Stomach (tissue), 4 donors: ENCODE measurements around the gene ZMYND12.

Experiments
- EP300 ChIP-seq: sonication (generic); formaldehyde crosslinking; IDR thresholded peaks from one replicate; pipeline ENCODE4 v1.6.1; 2017; ENCODE audit warnings: antibody characterized with exemption
- POLR2A ChIP-seq, 4 donors: fragments of 450-650 bp; IDR thresholded peaks; one replicate each; pipeline ENCODE4 v1.6.1; 2016; ENCODE audit warnings: antibody characterized with exemption in 4 of 4, control low read depth in 2 of 4, mild to moderate bottlenecking in 1 of 4, moderate library complexity in 1 of 4
- TF ChIP-seq, protein P1 (sequence below), 7 experiments: fragments of 450-650 bp in 4 of 7; fragments of 200-600 bp in 3 of 7; sonication (generic) in 3 of 7; IDR thresholded peaks; one replicate each; pipeline ENCODE4 v1.5.1; 2016 to 2019; ENCODE audit warnings: antibody characterized with exemption in 7 of 7, control low read depth in 2 of 7, mild to moderate bottlenecking in 1 of 7

DNA sequence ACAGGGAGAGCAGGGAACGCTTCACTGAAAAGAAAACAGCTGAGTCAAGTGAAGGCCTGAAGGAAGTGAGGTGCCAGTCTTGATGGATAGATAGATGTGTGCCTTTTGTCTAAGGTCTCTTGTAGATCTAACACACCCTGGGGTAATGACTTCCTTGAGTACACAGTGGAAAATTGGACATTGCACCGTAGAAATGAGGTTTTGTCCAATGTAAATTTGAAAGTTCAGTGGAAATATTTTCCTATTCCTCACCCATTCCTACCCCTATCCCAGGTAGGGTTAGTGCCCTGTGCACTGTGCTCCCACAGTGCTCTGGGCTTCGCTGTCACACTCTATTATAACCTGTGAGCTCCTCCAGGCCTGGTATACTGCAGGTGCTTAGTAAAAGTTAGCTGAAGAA lies 24.3 kb downstream of the ZMYND12 start:
- TF ChIP-seq, protein P1, sequence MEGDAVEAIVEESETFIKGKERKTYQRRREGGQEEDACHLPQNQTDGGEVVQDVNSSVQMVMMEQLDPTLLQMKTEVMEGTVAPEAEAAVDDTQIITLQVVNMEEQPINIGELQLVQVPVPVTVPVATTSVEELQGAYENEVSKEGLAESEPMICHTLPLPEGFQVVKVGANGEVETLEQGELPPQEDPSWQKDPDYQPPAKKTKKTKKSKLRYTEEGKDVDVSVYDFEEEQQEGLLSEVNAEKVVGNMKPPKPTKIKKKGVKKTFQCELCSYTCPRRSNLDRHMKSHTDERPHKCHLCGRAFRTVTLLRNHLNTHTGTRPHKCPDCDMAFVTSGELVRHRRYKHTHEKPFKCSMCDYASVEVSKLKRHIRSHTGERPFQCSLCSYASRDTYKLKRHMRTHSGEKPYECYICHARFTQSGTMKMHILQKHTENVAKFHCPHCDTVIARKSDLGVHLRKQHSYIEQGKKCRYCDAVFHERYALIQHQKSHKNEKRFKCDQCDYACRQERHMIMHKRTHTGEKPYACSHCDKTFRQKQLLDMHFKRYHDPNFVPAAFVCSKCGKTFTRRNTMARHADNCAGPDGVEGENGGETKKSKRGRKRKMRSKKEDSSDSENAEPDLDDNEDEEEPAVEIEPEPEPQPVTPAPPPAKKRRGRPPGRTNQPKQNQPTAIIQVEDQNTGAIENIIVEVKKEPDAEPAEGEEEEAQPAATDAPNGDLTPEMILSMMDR (IDR thresholded peaks at IDR 0.05): no peak
- TF ChIP-seq EP300: no peak
- no peak for TF ChIP-seq POLR2A (IDR thresholded peaks at IDR 0.05)
